ENCODE measurements around the gene LRBA.

LRBA gene

GRCh38 chr4:150278206-150278605 is 736.9 kb downstream of the LRBA start:
- no peaks in the 10 kb centered on the region for H3F3A ChIP-seq (ENCODE audit: insufficient read depth, low read length)
- H3K4me2 ChIP-seq (ENCODE audit: low read length) = no peak overlapping the region
- no peaks in the 10 kb centered on the region for H3K27me3 ChIP-seq (ENCODE audit: insufficient read depth, low read length)
- H3K9me3 ChIP-seq (ENCODE audit: low read length) = no peaks in the 10 kb centered on the region
- H3K4me3 ChIP-seq (ENCODE audit: low read depth, low read length, poor library complexity, severe bottlenecking) = no peak overlapping the region
- no peaks in the 10 kb centered on the region for H4K20me1 ChIP-seq (ENCODE audit: insufficient read depth, low read length)
- no peaks in the 10 kb centered on the region for H3K79me2 ChIP-seq (ENCODE audit: insufficient read depth, low read length)
- no peaks in the 10 kb centered on the region for H3K4me1 ChIP-seq (ENCODE audit: insufficient read depth, low read length, severe bottlenecking)
- peaks cover 6% of the 10 kb centered on the region for H3K36me3 ChIP-seq (ENCODE audit: insufficient read depth, low read length)
- no peak overlapping the region for H2AFZ ChIP-seq (ENCODE audit: low read length)
- H3K9me2 ChIP-seq (ENCODE audit: low read depth, low read length) = no peaks in the 10 kb centered on the region
- no peak overlapping the region for H3K27ac ChIP-seq (ENCODE audit: low read depth, low read length, poor library complexity, severe bottlenecking)
- TF ChIP-seq EZH2 (IDR thresholded peaks at IDR 0.05; ENCODE audit: borderline replicate concordance, low read length) (no peak), CTCF (IDR thresholded peaks at IDR 0.05; ENCODE audit: low read length) (no peak)
- no peak overlapping the region for H3K9ac ChIP-seq (ENCODE audit: low read length)

GRCh38 chr4:150268444-150268843 is 746.6 kb downstream of the LRBA start:
- no peaks in the 10 kb centered on the region; the same call in 1 of the 2 replicates for H3K36me3 ChIP-seq (ENCODE audit: insufficient read depth, low read length)
- H2AFZ ChIP-seq (ENCODE audit: low read length) = no peak overlapping the region

GRCh38 chr4:150265806-150266205 is 749.3 kb downstream of the LRBA start:
- Histone ChIP-seq H2AFZ (ENCODE audit: low read length) (no peak overlapping the region), H3K79me2 (ENCODE audit: insufficient read depth, low read length) (no peaks in the 10 kb centered on the region), H3K9me3 (ENCODE audit: low read length) (no peaks in the 10 kb centered on the region), H3F3A (ENCODE audit: insufficient read depth, low read length) (no peaks in the 10 kb centered on the region), H3K4me3 (ENCODE audit: low read depth, low read length, poor library complexity, severe bottlenecking) (no peak overlapping the region), H3K9me2 (ENCODE audit: low read depth, low read length) (no peaks in the 10 kb centered on the region), H4K20me1 (ENCODE audit: insufficient read depth, low read length) (no peaks in the 10 kb centered on the region), H3K27ac (ENCODE audit: low read depth, low read length, poor library complexity, severe bottlenecking) (no peak overlapping the region), H3K4me2 (ENCODE audit: low read length) (no peak overlapping the region), H3K36me3 (ENCODE audit: insufficient read depth, low read length) (no peaks in the 10 kb centered on the region; the same call in 1 of the 2 replicates), H3K27me3 (ENCODE audit: insufficient read depth, low read length) (no peaks in the 10 kb centered on the region), H3K4me1 (ENCODE audit: insufficient read depth, low read length, severe bottlenecking) (no peaks in the 10 kb centered on the region), H3K9ac (ENCODE audit: low read length) (no peak overlapping the region)
- TF ChIP-seq CTCF (IDR thresholded peaks at IDR 0.05; ENCODE audit: low read length) = no peak
- no peak for TF ChIP-seq EZH2 (IDR thresholded peaks at IDR 0.05; ENCODE audit: borderline replicate concordance, low read length)

More at GRCh38 chr4:150268444-150268843, 746.6 kb downstream of the LRBA start:
- Histone ChIP-seq H3K9ac (ENCODE audit: low read length) (no peak overlapping the region), H4K20me1 (ENCODE audit: insufficient read depth, low read length) (no peaks in the 10 kb centered on the region), H3K9me3 (ENCODE audit: low read length) (no peaks in the 10 kb centered on the region), H3K27ac (ENCODE audit: low read depth, low read length, poor library complexity, severe bottlenecking) (no peak overlapping the region), H3K79me2 (ENCODE audit: insufficient read depth, low read length) (no peaks in the 10 kb centered on the region), H3K9me2 (ENCODE audit: low read depth, low read length) (no peaks in the 10 kb centered on the region), H3K4me1 (ENCODE audit: insufficient read depth, low read length, severe bottlenecking) (no peaks in the 10 kb centered on the region), H3K4me2 (ENCODE audit: low read length) (no peak overlapping the region), H3F3A (ENCODE audit: insufficient read depth, low read length) (no peaks in the 10 kb centered on the region), H3K4me3 (ENCODE audit: low read depth, low read length, poor library complexity, severe bottlenecking) (no peak overlapping the region), H3K27me3 (ENCODE audit: insufficient read depth, low read length) (no peaks in the 10 kb centered on the region)
- TF ChIP-seq EZH2 (IDR thresholded peaks at IDR 0.05; ENCODE audit: borderline replicate concordance, low read length) (no peak), CTCF (IDR thresholded peaks at IDR 0.05; ENCODE audit: low read length) (no peak)

Data from OCI-LY1 (cell line).